ENCODE data around the gene CCSER2.

DNA sequence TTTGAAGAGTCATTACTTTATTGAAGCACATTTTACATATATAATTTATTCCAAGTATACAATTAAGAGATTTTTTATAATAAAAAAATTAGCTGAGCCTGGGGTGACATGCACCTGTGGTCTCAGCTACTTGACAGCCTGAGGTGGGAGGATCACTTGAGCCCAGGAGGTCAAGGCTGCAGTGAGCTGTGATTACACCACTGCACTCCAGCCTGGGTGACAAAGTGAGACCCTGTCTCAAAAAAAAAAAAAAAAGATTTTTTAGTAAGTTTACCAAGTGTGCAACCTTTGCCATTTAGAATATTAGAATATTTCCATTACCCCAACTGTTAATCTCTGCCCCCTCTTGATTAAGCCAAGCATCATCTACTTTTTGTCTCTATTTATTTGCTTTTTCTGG is 196.0 kb downstream of the CCSER2 start:
- TF ChIP-seq EZH2 (IDR thresholded peaks at IDR 0.05; ENCODE audit: insufficient read depth, poor library complexity, severe bottlenecking) (no peak), EZH2phosphoT487 (IDR thresholded peaks at IDR 0.05; ENCODE audit: insufficient read depth, low read depth) (no peak)
